GM18907 (cell line): ENCODE results near the gene DYNLT2B.
"Not testable (repeated sequence)": the region's sequence is repeated elsewhere in the genome, so short reads cannot be mapped to it uniquely, and the experiment has no call there.

Source experiments
- ATAC-seq: cut with Tn5 transposase; IDR thresholded peaks from one replicate; pipeline ENCODE4 v1.9.1; 2021; ENCODE audit warnings: mild to moderate bottlenecking, moderate library complexity; ENCODE audit not compliant: unreplicated experiment

Gene DYNLT2B

DNA sequence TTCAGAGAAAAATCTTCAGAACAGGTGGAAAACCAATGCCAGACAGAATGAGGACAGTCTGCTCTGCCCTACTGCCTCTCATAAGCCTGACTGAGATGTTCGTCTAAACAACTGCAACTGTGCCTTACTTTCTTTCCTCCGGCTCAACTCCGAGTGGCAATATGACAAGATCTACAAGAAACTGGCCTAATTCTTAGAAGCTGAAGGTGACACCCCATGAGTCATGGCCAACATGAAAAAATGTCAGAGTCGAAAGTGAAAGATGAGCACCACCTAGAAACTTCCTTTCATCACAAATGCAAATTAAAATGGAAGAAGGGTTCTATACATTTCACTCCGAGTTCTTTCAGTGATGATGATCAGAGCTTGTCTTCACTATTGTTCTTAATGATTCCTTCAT is 43.5 kb downstream of the DYNLT2B start:
- peak; percentile 73 for ATAC-seq

- ATAC-seq = no peak
Measured at GRCh38 chr3:196273655-196274054, 44.4 kb downstream of the DYNLT2B start.

DNA sequence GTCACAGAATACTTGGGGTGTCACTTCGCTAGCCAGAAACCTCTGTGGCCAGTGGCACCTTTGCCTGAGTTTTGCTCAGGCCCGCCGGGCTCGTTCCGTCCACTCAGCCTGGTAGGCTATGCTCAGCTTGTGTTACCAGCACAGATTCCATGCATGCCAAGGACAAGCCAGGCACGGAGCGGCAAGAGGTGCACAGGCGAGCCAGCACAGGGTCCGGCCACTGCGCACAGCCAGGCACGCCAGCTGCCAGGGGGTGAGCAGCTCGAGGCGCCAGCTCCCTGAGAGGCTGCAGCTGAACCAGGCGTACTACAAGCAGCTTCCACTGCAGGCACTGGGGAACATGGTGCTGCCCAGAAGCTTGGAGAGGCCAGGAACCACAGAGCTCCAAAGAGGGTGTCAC is 45.2 kb downstream of the DYNLT2B start:
- ATAC-seq = no peak

GRCh38 chr3:196270499-196270898 is 47.5 kb downstream of the DYNLT2B start:
- no peak for ATAC-seq

DNA sequence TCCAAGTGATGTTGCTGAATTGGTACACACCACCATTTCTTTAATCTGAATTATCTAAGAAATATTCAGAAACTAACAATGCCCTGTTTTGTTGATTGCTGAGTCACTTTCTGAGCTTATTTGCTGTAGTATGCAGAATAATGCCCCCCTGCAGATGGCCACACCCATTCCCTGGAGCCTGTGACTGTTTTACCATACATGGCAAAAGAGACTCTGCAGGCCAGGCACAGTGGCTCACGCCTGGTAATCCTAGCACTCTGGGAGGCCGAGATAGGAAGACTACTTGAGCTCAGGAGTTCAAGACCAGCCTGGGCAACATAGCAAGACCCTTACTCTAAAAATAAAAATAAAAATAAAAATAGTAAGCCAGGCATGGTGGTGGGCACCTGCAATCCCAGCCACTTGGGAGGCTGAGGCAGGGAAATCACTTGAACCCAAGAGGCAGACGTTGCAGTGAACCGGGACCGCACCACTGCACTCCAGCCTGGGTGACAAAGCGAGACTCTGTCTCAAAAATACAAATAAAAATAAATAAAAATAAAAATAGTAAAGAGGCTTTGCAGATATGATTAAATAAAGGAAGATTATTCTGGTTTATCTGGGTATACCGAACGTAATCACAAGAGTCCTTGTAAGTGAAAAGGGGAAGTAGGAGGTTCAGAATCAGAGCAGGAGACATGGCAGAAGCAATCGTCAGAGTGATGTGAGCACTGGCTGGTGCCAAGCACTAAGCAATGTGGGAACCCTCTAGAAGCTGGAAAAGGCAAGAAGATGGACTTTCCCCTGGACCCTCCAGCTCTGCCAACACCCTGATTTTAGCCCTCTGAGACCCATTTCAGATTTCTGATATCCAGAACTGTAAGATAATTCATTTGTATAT is 49.5 kb downstream of the DYNLT2B start:
- no peak for ATAC-seq

GRCh38 chr3:196263819-196264218 is 54.2 kb downstream of the DYNLT2B start:
- ATAC-seq = no peak

GRCh38 chr3:196260784-196261183 is 57.3 kb downstream of the DYNLT2B start:
- ATAC-seq = no peak

DNA sequence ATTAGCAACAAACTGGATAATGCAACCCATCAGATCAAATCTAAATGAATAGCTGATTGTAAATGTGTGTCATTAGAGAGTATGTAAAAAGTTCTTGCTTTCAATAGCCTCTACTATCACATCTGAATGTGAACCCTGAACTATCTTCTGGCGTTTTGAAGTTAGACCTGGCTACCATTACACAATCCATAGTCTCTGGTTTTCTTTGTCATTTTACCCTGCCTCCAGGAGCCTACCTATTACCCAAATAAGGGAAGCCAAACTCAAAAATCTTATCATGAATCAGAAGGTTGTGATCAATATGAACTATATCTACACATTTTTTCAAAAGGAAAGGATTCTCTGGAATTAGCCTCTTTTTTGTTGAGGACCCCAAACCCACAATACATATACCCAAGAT is 62.3 kb downstream of the DYNLT2B start:
- no peak for ATAC-seq

- ATAC-seq = no peak
Measured at GRCh38 chr3:196254376-196255283, 63.4 kb downstream of the DYNLT2B start.

GRCh38 chr3:196251918-196252317 is 66.1 kb downstream of the DYNLT2B start:
- ATAC-seq = no peak

DNA sequence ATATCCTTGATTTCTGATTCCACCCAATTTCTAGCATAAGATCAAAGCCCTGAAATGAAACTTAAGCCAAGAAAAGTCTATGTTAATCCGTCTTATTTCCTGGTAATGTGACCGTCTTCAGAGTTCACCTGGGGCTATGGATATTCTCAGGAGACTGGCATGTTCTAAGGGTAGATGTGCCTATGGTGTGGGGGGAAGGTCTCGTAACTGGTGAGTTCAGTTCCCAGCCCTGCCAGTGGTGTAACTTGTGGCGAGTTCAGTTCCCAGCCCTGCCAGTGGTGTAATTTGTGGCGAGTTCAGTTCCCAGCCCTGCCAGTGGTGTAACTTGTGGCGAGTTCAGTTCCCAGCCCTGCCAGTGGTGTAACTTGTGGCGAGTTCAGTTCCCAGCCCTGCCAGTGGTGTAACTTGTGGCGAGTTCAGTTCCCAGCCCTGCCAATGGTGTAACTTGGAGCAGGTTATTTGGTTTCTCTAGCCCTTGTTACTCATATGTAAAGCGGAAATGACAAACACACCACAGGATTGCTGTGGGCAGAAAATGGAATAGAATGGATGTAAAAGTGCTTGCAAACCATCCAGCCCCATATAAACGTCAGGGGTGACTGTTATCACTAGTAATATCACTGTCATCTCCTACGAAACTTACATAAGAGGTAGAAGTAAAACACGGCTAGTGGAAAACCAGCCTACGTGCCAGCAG is 71.3 kb downstream of the DYNLT2B start:
- no peak for ATAC-seq

DNA sequence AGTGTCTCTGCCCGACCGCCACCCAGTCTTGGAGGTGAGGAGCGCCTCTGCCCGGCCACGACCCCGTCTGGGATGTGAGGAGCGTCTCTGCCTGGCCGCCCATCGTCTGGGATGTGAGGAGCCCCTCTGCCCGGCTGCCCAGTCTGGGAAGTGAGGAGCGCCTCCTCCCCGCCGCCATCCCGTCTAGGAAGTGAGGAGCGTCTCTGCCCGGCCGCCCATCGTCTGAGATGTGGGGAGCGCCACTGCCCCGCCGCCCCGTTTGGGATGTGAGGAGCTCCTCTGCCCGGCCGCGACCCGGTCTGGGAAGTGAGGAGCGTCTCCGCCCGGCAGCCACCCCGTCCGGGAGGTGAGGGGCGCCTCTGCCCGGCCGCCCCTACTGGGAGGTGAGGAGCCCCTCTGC is 73.9 kb downstream of the DYNLT2B start:
- not testable (repeated sequence) for ATAC-seq

DNA sequence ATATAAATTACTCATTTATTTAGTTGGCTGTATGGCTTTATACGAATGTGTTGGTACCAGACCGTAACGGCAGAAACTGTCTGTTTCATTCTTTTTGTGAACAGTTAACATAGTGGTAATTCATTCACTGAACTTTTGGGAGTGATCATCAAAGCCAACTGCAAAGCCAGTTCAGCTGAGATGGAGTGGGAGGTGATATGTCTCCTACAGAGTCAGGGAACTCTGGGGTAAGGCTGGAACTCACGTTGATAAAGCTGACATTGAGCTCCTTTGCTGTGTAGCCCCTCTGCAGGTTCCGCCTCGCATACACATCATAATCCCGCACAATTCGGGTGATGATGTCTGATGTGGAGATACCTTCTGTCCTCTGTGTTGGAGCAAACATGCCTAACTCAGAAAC is 76.3 kb downstream of the DYNLT2B start:
- no peak for ATAC-seq
